HL-60/S4 treated with phorbol 12-myristate 13-acetate at 8.2 ng/mL for 4 days and 3 days (cell line): ENCODE results near the gene TMC2.
"Not testable (repeated sequence)": the region's sequence is repeated elsewhere in the genome, so short reads cannot be mapped to it uniquely, and the experiment has no call there.

Source experiments
- in situ Hi-C: fragments of 300-500 bp; cut with MboI; formaldehyde crosslinking; loops from 2 replicates; pipeline ENCODE4 v1.15.0; 2022; ENCODE audit warnings: low sequenced_read_pairs

TMC2 gene

DNA sequence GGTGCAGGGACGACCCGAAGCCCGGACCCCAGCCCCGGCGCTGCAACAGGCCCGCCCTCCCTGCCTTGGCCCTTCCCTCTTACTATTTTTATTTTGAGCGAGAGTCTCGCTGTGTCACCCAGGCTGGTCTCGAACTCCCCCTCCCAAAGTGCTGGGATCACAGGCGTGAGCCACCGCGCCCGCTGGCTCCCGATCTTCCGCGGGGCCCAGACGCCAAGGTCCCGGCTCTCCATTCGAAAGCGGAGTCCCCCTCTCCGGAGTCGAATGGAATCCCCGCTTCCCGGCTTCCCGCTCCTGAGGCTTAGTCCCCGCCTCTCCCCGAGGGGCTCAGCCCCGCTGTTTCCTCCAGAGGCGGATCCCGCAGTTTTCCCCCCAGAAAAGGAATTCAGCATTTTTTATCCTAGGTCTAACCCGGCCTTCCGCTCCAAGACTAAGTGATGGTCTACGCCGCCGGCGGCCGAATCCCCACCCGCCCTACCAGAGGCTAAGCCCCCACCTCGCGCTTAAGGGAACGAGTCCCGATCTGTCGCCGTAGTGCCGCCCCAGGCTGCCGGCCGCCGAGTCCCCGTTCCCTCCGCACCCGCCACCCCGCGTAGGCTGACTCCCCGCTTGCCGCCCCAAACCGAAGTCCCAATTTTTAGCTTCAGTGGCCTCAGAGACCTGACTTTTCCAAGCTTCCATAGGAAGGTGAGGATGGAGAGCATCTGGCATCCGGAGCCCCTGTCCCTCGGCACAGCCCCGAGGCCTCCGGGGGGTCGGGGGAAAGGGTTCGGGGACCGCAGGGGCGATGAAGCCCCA, 11.5 kb upstream of the TMC2 start:
- in situ Hi-C loops, result no loop called here

DNA sequence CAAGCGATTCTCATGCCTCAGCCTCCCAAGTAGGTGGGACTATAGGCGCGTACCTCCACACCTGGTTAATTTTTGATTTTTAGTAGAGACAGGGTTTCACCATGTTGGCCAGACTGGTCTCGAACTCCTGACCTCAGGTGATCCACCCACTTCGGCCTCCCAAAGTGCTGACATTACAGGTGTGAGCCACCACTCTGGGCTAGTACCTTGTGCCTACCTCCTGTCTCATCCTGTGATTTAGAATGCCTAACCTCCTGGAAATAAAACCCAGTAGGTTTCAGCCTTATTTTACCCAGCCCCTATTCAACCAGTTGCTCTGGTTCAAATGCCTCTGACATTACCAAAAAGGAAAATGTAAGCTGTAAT, 10.2 kb upstream of the TMC2 start:
- in situ Hi-C loops, result not testable (repeated sequence)

DNA sequence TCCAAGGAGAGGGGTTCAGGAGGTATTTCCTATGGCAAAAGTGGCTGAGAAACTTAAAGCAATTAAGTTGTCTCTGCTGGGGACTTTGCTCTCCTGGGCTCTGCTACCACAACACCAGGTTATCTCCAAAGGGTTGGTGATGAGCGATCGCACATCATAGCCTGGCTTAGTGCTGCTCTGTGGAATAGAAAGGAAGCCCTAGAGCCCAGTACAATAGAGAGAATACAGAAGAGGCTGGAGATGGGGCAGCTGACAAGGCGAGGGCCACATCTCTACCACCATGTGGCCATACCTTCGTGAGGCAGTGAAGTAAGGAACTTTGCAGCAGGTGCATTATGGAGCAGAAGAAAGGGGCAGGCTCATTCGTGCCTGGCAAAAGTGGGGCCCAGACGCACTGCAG, 8.6 kb upstream of the TMC2 start:
- in situ Hi-C loops, result no loop called here

DNA sequence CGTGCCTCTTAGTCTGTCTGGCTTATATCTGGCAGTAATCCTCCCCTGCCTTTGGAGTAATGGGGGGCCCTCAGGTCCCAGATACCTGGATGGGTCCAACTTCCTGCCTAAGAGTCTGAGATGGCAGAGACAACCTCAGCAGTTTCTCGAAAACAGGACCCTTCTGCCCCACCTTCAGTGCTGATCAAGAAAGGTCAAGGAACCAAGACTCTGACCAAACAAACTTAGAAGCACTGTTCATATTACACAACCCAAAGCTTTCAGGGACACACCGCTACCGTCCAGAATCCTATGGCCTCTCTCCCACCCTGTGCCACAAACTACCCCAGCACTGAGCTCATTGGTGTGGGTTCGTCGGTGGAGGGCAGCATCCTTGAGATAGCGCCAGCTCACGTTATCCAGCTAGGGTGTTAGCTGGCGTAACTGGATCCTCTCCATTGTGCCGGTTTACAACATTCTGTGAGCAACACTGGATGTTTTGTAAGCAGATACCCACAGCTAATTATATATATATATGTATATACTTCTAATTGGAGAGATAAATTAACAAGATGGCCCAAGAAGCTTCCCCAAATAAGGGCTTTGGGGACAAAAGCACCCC, 7.6 kb upstream of the TMC2 start:
- in situ Hi-C loops, result no loop called here

DNA sequence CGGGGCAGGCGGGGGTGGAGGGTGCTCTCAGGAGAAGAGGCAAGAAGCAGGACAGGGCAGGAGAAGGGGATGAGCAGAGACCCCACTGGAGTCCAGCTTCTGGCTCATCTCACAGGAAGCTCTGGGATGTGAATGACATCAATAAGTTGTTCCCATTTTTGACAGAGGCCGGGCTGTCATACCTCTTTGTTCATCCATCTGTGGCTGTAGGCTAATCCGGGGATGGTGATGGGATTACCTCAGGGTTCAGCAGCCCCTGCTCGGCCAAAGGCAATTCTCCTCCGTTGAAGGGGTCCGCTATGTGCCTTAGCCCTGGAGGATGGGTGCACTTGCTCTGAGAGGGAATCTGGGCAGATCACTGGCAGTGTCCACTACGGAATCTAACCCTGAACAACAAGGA, 3.3 kb upstream of the TMC2 start:
- in situ Hi-C loops, result no loop called here

DNA sequence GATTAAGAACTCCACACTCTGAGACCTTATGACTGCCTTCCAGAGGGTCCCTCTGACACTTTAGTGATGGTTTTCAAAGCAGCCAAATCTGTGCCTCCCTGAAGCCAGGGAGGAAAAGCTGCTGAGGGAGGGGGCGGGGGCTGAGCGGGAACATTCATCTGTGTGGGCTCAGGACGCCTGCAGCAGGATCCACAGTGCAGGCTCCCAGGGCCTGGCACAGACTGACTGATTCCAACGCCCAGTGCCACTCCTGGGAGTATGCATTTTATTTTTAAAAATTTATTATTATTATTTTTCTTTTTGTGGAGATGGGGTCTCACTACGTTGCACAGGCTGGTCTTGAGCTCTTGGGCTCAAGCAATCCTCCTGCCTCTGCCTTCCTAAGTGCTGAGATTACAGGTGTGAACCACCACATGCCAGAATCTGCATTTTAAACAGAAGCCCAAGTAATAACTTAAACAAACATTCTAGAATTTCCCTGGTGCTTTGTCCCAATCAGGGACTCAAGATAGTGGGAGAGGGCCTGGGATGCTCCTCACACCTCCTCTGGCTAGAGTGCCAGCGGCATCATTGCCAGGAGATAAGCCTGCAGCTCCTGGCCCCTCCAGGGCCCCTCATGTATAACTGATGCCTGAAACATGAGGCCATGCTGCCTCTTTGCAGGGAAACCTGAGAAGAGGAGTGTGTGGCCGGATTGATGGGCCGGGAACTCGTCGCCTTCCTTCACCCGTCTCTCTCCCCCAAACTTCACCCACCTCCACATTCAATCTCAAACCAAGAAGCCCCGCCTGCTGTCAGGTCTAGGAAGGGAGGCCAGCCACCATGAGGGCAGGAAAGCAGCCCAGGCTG, 438 bp upstream of the TMC2 start:
- in situ Hi-C loops, result no loop called here

DNA sequence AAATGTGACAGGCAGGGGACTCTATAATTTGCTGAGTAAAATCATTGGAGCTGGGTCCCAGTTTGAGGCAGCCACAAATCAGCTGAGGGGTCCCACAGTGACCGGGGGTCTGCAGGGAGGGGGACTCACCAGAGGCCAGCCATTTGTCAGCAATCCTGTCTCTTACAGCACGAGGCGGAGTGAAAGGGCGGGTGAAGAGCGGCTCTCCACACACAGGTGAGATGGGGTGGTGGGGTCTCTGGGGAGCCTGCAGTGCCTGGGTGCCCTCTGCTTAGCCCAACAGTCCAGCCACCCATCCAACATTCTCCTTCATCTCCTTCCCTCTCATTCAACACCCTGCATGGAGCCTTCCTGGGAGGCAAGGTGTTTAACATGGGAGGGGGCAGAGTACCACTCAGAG, 728 bp downstream of the TMC2 start:
- in situ Hi-C loops, result no loop called here

DNA sequence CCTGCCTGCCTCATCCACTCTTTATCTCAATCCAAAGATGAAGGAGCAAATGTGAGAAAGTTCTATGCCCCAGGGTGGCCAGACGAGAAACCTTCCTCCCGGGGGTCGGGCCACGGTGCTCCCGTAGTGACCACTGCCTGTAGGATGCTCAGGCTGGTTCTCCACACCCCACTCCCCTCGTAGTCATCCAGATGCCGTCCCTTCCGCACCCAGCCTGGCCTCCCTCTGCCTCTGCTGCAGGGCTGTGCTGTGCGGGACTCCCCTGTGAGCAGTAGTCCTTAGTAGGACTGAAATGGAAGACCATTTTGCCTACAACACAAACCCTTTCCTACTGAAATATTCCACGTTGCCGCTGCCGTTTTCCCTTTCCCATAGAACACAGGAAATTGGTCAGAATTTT, 2.0 kb downstream of the TMC2 start:
- in situ Hi-C loops, result no loop called here

DNA sequence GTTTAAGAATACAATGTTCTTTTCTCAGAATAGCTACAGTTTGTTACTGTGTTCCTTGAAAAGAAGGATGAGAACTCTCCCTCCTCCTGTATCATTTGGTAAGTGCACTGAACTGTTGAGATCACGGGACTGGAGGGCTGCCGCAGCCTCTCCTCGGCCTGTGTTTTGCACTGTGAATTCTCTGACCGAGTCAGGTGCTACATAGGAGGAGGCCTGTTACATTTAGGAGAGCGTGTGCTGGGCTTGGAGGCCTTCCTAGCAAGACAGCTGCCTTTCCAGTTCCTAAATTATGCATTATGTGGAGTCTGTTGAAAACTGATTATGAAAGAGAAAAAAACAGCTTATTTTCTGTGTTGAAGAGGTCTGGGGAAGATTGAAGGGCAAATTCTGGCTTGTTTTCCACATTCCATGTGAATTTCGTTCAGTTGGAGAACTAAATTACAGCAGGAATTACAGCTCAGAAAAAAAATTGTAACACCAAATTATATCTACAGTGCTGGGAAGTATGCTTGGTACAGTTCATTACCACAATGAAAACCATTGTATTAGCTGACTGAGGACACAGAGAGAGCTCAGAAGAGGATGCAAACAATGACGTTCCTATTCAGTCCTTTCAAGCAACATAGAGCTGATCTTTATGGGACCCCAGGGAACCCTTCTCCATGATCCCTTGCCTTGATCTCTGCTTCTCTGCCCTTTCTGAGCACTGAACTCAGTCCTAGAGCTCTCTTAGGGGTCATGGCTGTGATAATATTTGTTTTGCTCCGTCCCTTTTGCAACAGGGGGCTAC, 2.8 kb downstream of the TMC2 start:
- in situ Hi-C loops, result no loop called here

DNA sequence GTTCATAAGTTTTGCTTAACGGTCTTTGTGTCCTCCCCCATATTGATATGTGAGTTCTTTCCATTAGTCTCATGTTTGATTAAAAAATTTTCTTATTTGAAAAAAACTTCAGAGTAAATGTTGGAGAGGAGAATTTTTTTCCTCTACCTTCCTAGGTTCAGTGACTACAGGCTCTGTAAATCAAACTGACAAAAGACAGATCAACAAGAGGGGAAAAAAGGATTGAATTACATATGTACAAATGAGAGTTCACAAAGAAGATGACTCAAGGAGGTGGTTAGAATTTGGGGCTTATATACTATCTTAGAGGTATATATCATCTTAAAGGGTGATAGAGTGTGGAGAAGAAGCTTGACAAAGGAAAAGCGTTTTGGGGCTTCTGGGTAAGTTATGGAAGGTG, 5.6 kb downstream of the TMC2 start:
- in situ Hi-C loops, result no loop called here

DNA sequence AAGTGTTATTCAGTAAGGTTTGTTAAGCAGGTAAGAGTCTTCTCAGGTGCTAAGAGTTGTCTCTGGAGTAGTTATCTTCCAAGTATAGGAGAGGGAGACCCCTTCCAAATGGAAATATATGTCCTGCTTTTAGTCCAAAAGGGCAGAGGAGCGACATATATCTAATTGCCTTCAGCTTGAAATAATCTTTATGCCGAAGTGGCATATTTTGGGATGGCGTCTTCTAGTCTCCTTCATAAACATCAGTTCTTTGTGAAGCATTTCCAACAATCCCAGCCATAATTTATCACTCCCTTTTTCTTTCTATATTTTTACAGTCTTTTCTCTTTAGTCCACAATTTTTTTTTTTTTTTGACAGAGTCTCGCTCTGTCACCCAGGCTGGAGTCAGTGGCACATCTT, 6.0 kb downstream of the TMC2 start:
- in situ Hi-C loops, result no loop called here

DNA sequence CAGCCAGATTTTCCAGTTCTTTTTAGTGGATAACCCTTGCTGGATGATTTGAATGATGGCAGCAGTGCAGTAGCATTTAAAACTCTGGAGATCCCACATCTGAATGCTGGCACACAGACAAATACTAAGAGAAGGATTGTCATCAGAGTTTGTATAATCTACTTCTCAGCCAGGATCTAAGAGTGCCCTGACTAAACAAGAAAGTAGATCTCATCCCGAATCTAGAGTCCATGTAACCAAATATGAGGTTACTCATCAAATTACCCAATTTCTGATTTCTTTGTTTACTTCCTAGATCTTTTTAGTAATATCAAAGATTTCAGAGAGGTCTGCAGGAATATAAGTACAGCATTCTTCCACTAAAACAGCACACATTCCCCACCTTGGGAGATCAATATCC, 7.8 kb downstream of the TMC2 start:
- in situ Hi-C loops, result no loop called here

DNA sequence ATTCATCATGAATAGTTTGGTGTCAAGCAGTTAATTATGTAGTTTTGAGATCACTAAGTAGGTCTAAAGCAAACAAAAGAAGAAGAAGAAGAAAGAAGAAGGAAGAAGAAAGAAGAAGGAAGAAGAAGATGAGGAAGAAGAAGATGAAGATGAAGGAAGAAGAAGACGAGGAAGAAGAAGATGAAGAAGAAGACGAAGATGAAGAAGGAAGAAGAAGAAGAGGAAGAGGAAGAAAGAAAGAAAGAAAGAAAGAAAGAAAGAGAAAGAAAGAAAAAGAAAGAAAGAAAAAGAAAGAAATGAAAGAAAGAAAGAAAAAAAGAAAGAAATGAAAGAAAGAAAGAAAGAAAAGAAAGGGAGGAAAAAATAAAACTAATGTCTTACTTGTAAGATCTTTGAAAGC, 9.2 kb downstream of the TMC2 start:
- in situ Hi-C loops, result no loop called here

DNA sequence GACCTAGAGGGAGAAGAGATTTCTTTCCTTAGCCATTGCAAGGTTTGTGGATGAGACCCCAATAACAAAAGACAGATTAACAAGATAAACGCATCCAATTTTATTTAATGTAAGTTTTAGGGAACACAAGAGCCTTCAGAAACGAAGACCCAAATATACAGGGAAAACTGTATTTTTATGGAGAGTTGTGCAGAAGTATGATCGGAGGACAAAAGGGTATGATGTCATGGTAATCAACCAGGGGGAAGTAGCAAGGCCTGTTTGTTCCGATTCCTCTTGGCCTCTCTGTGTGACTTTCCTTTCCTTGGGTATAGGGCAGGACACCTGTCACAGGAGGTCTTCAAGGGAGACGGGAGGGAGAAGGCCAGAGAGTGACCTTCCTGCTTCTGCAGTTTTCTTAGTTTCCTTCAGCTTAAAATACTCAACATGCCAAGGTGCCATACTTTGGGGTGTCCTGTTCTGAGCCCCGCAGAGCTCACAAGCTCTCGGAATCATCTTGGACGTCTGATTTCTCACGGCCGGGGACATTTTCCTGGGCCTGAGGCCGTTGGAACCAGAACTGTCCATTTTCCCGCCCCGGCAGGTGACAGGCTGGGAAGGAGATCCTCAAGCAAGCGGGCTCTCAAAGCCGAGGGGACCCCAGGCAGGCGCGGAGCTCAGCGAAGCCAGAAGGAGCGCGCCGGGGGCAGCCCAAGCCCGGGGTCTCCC, 21.7 kb downstream of the TMC2 start:
- in situ Hi-C loops, result no loop called here

DNA sequence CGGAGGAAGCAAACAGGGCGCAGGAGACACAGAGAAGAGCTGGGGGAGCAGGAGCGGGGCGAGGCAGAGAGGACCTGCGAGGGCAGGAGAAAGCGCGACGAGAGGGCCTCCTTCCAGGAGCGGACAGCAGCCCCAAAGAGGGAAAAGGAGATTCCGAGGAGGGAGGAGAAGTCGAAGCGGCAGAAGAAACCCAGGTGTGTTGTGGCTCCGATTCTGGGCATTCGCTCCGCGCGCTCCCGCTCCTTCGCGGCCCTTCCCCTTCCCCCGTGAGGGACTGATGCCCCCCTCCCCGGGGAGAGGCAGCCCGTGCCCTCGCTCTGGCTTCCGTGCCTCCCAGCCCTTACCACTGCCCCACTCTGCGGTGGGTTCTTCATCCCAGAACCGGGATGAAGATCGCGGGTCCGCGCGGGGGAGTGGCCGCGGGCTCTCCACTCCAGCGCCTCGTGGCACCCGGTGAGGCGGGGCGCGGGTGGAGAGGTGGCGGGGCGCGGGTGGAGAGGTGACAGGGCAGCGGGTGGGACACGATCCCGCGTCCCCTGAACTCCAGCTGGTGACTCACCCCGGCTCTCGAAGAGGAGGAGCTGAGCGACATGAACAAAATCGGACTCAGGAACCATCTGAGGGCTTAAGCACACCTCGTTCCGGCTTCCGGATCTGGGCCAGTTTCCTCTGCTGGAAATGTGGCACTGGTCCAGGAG, 22.4 kb downstream of the TMC2 start:
- in situ Hi-C loops, result no loop called here

DNA sequence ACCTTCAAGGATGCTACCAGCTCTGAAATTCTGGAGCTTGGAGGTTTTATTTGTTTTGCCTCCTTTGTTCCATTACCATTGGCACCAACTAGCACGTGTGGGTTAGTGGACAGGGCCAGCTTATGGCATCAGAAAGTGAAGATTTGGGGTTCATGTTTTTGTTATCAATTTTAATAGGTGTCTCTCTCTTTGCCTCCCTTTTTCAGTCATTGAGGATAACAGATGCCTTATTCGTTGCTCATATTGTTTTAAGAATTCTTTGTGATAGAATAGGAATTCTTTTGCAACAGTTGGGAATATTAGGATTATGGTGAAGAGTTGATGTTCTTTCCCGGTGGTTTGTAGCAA, 22.9 kb downstream of the TMC2 start:
- in situ Hi-C loops, result no loop called here

DNA sequence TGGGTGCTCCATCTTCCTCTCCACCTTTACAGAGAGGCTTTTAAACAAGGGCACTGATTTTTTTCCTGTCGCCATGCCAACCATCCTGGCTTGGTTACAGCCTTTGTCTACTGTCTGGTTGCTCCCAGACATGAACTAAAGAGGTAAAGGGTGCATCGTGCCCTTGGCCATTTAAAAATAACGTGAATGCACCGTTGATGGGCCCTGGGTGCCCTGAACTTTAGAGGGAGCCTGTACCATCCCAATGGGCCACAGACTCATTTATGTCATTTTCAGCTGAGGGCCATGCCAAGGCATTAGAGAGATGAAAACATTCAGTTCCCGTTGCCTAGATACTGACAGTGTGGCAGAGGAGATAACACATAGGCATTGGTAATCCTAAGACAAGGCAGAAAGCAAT, 23.3 kb downstream of the TMC2 start:
- in situ Hi-C loops, result no loop called here

DNA sequence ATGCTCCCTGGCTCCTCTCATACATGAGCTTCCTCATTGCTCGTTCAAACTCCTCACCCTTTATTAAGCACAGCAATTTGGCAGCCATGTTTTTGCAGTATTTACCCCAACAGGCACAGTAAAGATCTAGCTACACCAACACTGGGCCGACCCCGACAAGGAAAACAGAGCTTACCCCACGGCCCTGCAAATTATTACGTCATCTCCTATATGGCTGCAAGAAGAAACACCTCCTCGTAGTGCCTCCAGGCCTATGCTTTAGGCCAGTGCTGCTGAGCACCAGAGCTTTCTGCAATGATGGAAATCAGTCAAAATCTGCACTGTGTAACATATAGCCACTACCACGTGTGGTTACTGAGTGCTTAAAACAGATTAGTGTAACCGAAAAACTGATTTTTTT, 26.7 kb downstream of the TMC2 start:
- in situ Hi-C loops, result no loop called here

DNA sequence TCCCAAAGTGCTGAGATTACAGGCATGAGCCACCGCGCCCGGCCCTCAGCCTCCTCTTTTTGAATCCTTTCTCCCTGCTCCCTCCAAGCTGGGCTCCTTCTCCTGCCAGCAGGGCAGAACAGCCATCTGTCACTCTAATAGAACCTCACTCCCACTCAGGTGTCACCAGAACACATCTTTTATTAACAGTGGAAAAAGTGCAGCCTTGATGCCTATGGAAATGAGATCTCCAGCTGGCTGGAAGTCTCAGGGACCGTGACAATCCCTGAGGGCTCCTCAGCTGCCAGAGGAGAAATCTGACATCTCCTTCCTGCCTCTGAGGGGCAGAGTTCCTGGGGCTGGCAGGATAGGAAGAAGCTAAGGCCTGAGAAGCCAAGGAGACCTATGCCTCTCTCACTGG, 28.0 kb downstream of the TMC2 start:
- in situ Hi-C loops, result no loop called here

DNA sequence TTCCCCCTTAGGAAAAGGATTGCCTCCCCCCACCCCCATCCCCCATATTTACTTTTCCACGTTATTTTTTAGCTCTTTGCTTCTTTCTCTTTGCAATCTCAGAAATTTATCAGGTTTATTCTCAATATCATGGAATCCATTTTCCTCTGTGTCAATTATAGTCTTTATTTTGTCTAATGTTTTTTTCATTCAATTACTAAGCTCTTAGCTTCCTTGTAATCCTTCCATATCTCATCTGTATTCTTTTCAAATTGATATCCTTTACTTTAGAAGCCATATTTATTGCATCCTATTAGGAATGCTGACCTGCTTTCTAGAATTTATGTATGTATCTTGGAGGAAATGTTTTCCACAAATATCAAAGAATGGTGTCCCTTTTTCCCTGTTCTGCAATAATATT, 39.3 kb downstream of the TMC2 start:
- in situ Hi-C loops, result no loop called here
